ENCODE data around the gene OXT.
"Not testable (repeated sequence)": the region's sequence is repeated elsewhere in the genome, so short reads cannot be mapped to it uniquely, and the experiment has no call there.

OXT gene

DNA sequence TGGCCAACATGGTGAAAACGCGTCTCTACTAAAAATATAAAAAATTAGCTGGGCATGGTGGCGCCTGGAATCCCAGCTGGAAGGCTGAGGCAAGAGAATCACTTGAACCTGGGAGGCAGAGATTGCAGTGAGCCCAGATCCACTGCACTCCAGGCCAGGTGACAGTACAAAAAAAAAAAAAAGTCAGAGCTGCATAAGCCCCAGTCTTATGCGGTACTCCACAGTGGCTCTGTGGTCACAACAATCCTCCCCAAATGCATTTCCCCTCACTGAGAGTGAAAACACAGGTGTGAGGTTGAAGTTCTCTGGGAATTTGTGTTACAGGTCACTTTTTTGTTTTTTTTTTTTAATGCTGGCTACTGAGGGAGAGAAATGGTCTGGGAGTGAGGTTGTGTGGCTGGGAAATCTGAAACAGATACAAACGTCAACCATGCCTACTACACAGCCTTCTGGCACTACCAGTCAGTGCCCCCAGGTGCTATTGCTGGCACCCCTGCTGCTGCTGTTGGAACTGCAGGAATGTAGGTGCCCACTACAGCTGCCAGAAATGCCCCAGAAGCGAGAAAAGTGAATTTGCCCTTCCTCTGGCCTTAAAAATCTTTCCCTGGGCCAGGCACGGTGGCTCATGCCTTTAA, 19.9 kb upstream of the OXT start:
- no peak for DNase-seq

DNA sequence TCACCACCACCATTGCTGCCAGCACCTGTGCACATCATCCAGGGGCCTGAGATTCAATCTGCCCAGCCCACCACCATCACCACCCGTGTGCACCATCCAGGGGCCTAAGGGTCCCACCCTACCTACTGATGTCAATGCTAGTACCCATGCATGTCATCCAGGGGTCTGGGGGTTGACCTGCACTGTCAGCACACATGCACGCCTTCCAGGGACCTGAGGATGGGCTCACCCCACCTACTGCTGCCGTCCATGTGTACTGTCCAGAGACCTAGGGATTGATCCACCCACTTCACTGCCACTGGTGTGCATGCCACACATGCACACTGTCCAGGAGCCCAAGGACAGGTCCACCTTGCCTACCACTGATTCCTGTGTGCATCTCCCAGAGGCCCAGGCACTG, 11.9 kb upstream of the OXT start:
- DNase-seq: no peak

DNA sequence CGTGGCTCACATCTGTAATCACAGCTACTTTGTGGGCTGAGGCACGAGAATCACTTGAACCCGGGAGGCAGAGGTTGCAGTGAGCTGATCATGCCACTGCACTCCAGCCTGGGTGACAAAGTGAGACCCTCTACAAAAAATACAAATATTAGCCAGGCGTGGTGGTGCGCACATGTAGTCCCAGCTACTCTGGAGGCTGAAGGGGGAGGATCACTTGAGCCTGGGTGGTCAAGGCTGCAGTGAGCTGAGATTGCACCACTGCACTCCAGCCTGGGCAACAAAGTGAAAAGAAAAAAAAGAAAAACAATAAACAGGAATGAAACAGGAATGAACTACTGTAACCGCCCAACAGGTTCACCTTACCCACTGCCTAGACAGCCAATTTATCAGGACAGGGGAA, 7.3 kb upstream of the OXT start:
- DNase-seq: not testable (repeated sequence)

DNA sequence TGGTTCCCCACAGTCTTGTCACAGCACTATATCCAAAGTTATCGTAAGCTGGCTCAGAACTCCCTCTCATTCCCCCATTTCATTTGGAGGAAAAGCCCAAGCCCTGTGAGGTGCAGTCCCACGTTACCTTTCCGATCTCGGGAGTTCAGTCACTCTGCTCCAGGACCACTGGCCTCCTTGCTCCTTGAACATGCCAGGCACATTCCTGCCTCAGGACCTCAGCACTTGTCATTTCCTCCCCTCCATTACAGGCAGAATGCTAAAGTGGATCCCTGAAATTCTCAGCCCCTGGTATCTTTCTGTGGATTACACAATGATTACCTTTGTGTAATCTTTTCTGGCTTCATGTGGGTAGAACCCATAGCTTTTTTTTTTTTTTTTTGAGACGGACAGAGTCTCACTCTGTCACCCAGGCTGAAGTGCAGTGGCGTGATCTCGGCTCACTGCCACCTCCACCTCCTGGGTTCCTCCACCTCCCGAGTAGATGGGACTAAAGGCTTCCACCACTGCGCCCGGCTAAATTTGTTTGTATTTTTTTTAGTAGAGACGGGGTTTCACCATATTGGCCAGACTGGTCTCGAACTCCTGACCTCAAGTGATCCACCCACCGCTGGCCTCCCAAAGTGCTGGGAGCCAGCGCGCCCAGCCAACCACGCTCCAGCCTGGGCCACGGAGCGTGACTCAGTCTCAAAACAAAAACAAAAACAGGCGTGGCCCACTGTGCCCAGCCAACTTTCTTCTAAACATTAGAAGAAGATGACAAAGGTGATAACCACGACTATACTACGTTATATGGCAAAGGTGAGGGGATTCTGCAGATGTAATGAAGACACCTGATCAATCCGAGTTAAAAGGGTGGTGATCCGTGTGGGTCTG, 4.0 kb upstream of the OXT start:
- DNase-seq: no peak

DNA sequence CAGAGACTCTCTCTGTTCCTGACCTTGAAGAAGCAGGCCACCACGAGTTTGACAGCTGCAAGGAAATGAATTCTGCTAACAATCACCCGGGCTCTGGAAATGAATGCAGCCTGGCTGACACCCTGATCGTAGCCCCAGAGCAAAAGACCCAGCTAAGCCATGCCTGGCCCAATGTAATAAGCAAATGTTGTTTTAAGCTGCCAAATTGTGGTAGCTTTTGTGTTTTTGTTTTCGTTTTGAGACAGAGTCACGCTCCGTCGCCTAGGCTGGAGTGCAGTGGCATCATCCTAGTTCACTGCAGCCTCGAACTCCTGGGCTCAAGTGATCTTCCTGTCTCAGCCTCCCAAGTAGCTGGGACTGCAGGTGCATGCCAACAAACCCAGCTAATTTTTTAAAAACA, 3.3 kb upstream of the OXT start:
- no peak for DNase-seq

DNA sequence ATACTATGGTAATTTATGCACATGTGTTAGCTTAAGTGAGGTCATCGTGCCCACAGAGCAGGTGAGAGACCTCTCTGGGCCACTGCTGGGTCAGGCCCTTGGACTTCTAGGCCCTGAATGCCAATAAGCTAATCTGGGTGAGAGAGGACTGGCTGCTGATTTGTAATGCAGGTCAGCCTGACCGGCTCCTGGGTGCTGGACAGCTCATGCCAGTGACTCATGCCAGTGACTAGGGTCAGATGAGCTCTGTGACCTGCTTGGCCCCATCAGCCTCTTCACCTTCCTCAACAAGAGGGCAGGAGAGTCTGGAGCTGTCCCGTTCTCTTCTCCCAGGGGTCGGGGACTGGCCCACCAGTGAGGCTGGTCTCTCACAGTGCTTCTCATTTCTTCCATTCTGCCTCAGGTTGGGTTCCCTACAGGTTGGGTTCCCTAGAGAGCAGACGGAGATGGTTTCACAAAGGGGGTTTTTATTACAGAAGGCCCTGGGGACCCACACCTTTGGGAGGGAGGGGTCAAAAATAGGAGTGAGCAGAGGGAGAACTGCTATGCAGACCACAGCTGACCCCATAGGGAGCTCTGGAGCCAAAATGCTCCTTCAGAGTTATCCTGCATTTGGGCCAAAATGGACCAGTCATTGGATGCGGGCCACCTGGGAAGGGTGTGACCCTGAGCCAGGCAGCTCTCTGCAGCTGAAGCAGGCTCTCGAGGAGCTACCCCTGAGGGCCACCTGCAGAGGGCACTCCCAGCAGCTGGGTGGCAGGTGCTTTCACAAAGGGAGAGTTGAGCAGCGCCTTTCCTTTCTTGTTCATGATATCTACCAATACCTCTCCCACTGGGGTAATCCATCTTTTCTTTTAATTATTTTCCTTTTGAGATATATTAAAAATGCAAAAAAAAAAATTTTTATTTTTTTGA, 2.2 kb upstream of the OXT start:
- DNase-seq: peak; percentile 42

DNA sequence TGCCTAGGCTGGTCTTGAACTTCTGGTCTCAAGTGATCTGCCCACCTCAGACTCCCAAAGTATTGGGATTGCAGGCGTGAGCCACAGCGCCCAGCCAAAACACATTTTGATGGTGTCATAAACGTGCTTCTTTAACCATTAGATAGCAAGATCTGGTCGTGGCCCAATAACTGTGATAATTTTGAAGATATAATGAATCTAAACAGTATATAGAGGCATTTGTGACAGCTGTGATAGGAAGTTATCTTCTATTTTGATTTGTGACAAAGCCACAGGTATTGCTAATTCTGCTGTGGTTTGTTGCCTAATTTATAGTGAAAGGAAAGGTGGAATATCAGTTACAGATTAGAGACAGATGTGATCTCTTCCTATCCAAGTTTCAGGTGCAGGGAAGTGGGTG, 695 bp upstream of the OXT start:
- DNase-seq: no peak

DNA sequence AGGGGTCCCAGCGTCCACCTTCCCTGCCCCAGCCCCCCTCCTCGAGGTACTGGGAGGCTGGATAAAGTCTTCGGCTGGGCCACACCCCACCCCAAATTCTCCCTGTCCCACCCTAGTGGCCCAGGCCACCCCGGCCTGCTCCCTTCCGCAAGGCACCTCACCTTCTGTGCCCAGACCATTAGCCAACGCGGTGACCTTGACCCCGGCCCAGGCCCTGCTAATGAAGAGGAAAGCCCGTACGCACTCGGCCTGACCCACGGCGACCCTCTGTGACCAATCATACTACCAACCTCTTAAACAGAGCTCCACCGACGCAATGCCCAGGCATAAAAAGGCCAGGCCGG, 182 bp upstream of the OXT start:
- no peak for DNase-seq

DNA sequence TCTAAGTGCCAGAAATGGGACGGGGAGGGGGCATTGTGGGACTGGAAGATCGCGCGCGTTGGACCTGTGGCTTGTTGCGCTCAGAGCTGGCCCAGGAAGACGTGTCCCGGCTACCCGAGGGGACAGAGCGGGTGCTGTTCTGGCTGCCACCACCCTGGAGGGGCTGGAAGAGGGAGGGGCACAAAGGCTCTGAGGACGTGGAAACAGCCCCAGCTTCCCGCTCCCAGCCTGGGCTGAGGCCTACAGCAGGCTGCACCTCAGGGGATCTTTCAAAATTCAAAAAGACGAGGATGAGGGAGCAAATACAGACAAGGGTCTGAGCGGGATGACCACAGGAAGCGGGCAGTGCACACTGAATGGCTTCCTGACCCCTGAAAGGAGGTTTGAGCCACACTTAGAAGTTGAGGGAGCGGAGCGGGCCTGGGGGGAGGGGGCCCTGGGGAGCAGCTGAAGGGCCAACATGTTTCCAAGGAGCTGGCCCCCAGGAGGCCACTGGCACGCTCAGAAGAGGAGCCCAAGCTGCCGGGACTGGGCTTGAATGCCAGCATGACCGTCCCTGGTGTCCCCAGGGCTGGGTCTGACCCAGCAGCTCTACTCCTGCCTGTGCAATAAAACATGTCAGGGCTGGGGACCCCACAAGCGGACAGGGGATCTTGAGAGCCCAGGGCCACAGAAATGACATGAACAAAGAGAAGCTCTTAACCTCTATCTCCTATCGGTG, 1.3 kb downstream of the OXT start:
- DNase-seq: no peak

DNA sequence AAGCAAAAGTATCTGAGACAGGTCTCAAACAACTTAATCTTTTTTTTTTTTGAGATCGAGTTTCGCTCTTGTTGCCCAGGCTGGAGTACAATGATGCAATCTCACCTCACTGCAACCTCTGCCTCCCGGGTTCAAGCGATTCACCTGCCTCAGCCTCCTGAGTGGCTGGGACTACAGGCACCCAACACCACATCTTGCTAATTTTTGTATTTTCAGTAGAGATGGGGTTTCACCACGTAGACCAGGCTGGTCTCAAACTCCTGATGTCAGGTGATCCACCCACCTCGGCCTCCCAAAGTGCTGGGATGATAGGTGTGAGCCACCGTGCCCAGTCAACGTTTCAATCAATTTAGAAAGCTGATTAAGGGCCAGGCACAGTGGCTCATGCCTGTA, 1.8 kb downstream of the OXT start:
- peak; percentile 44 for DNase-seq

DNA sequence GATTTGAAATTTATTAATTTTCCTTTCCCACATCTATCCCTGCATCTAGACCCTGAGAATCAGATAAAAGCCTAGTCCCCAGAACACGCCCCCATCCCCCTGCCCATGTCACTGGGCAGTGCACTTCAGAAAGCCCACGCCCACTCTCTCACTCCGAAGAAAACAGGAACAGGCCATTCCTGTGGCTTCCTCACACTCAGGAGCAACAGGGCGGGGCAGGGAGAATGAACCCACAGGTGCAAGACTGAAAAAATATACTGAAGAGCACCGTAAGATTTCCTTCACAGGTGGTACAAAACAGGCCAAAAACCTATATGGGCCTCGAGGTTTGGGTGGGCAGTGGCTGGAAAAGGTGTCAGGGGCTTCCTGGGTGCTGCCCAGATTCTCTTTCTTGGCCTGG, 3.4 kb downstream of the OXT start:
- no peak for DNase-seq

DNA sequence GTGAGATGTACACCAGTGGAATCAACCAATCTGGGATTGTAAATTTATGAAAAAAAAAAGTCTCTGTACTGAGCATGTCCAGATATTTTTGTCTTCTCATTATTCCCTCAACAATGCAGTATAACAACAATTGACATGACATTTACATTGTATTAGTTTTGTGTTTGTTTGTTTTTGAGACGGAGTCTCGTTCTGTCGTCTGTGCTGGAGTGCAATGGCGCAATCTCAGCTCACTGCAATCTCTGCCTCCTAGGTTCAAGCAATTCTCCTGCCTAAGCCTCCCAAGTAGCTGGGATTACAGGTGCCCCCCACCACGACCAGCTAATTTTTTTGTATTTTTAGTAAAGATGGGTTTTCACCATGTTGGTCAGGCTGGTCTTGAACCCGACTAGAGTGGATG, 3.9 kb downstream of the OXT start:
- not testable (repeated sequence) for DNase-seq

DNA sequence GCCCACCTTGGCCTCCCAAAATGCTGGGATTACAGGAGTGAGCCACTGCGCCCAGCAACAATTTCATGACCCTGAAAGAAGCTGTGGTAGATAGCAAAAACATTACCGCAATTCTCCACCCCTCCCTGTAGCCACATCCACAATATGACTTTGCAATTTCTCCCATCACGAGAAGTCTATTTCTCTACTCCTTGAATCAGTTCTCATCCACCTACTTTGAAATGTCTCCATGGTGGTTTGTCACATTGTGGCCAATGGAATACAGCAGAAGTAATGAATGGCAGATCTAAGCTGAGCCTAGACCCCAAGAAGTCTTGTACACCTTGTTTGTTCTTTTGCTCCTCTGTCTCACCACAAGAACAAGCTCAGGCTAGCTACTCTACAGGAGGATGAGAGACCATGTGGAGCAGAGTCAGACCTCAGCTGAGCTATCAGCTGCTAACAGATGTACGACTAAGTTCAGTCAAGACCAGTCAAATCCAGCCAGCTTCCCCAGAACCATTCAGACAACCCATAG, 6.3 kb downstream of the OXT start:
- no peak for DNase-seq

DNA sequence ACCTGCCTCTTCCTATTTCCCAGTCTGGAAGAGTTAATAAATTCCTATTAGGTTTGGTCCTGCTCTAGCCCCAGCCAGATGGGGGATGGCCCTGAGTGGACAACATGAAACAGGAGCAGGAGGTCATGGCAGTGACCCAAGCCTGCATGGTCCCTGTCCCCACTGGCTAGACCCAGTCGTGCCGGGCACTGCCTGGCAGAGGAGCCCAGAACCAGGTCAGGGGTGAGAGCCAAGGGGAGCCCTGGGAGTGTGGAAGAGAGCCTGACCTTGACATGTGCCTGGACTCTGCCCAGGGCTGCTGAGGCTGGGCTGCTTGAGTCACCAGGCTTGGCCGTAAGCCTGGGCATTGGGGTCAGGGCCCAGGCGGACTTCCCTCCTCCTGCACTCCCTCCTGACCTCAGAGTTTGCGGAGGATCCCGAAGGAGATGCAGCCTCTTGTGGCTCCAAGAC, 9.5 kb downstream of the OXT start:
- no peak for DNase-seq

DNA sequence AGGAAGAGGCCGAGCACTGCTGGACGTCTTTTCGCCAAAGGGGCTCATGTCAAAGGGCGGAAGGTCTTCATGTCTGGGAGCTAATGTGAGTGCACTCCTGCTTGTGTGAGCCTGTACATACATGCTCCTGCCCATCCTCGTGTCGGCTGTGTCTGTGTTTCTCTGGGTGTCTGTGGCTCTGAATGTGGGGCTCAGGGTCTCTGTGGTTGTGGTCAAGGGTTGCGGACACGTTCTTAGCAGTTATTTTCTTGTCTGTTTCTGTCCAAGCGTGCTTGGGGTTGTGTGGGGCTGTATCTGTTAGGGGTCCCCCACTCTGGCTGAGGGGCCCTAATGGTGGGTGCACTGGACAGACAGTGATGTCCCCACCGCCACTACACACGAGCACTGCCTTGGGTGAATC, 10.2 kb downstream of the OXT start:
- no peak for DNase-seq

DNA sequence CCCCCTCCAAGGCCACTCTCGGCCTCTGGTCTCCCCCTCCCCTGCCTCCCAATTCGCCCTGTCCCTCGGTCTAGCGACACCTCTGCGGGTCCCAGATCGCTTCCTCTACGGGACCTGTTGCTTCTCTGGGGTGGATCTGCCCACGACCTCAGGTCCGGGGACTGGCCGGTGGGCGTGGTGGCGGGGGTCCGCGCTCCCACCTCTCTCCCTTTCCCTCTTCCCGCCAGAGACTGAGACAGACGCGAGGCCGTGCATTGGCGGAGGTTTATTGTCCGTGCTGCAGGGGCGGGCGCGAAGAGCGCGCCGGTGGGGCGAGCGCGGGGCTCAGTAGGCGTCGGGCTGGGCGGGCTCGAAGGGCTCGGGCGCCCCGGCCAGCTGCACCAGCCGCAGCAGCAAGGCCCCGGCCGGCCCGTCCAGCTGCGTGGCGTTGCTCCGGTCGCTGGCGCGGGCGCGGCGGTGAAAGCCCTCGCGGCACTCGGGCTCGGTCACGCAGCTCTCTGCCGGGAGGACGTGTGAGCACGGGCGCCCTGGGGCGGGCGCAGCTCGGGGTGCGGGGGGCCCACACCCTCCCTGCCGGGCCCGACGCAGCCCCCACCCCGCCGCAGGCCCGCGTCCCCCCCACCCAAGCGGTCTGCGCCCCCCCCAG, 11.0 kb downstream of the OXT start:
- DNase-seq: no peak

DNA sequence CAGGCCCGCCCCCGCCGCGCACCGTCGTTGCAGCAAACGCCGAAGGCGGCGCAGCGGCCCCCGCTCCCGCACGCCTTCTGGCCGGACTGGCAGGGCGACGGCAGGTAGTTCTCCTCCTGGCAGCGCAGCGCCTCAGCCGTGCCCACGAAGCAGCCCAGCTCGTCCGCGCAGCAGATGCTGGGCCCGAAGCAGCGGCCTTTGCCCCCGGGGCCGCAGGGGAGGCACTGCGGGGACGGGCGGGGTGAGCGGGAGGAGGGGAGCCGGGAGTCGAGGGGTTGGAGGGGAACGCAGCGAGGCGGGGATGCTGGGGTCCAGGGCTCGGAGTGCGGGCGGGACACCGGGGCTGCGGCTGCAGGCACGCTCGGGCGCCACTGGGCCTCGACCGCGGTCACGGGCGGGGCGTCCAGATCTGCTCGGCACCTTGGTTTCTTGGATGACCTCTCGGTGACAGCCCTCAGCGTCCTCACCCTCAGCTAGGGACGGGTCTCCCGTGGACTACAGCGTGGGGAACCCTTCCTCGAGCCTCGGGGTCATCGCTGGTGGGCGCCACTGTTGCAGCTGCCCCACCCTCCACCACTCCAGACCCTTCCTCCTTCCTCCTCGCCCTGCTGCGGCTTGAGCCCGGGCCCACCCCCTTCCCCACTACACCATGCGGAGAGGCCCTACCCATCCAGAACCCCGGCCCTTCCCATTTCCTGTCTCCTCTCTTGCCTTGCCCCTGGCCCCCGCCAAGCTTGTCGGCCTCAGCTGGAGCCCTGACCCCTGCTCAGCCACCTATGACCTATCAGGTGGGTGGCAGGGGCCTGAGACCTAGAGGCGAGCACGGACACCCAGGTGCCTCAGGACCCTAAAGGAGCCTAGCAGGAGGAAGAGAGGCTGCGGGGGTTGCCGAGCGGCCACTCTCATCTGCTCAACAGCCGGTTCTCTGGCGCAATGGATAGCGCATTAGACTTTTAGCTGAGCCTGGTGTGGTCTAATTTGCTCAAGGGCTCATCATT, 11.8 kb downstream of the OXT start:
- DNase-seq: no peak

DNA sequence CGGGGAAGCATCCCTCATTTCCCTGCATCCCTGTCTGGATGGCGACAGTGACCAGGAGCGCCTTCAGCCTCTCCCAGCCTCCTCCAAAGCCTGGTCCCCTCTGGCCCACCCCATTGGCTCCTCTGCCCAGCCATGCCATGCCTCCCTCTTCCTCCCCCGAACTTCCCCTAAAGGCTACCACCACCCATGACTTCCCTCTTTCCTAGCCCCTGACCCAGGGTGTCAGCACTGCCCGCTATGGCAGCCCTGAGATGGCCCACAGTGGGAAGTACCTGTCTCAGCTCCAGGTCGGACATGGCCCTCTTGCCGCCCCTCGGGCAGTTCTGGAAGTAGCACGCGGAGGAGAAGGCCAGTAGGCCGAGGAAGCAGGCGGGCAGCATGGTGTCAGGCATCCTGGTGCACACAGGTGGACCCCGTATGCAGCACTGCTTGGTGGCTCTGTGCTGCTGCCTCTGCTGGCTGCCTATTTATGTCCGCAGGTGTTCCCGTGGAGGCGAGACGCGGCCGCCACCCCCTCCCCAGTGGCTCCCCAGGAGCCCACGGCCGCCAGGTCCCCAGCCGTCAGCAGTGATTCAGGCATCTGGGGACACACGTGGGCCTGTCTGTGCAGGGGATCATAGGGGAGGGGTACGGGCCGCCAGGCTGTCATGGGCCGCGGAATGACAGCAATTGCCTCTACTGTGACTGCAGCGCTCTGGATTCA, 13.0 kb downstream of the OXT start, which contains the start of gene AVP:
TSS of gene AVP (minus strand) at position 442 of the 703 bp plus-strand sequence. CDS start at position 392, 50 bp downstream.
- DNase-seq: no peak

DNA sequence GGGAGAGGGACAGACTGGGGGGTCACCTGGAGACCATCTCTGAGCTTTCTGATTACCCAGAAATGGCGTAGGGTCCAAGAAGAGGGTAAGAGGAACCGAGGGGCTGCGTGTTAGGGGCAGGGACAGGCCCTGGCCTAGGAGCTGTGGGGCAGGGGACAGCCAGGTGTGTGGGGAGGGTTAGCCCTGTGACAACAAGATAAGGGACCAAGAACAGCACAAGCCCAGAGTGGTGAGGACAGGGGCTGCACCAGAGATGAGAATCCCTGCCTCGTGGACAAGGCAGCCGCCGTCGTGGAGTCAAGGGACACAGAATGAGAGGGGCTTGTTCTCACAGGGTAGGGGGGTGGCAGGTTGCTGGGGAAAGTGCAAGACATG, 13.6 kb downstream of the OXT start:
- DNase-seq: no peak

DNA sequence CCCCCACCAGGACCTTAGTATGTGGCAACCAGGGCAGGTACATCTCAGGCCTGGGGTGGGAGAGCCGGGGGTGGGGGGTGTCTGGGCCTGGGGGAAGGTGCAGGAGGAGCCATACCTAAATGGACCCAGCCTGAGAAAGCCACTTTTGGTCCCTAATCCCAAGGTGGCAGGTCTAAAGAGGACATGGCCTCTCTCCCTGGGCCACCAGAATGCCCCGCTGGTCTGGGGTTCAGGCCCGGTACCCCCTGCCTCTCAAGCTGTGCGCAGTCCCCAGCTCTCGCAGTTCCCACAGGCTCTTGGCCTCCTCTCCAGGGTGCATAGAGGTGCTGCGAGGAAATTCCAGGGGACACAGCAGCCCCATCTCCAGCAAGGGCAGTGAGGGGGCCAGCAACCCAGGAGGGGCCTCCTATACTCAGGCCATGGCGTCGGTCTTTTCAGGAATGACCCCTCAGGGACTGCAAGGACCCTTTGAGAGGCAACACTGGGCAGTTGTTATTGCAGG, 14.2 kb downstream of the OXT start:
- no peak for DNase-seq
